Measurements from ENCODE around the gene AOC3. TPM values are rescaled to one million over a fixed set of nuclear protein-coding genes. Genes with fewer than 3 reads are reported as not detected.

Gene AOC3
- total and polyA plus RNA-seq, 2 donors from 2014 or later: 15.1 to 40.6 TPM

DNA sequence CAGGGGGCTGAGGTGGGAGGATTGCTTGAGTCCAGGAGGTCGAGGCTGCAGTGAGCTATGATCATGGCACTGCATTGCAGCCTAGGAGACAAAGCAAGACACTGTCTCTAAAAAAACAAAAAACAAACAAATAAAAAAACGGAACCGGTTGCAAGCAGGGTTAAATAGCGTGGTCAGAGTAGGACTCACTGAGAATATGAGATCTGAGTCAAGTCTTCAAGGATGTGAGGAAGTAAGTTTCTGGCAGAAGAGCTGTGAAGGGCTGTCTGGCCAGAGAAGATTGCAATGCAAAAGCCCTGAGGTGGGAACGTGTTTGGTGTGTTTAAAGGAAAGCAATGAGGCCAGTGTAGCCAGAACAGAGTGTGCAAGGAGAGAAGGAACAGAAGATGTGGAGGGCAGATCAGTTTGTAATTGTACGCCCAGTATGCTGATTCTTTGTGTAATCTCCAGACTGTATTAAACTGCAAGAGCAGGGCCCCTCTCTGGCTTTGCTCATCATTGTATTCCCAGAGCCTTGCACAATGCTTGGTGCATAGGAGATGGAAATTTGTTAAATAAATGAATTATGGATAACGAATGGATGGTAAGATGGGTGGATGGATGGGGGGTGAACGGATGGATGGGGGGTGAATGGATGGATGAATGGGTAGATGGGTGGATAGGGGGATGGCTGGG, 55.9 kb downstream of the AOC3 start:
- Histone ChIP-seq H3K27ac (ENCODE audit: low read depth in 2 of 2, low read length in 2 of 2) (no peak overlapping the region), H3K36me3 (ENCODE audit: control insufficient read depth in 2 of 3, insufficient read depth in 3 of 3, low read length in 3 of 3) (peaks cover 0 to 6% (median 0%) of the 10 kb centered on the region in 3 donors), H3K9ac (ENCODE audit: low read length in 3 of 3) (no peak overlapping the region), H3K4me1 (ENCODE audit: control insufficient read depth in 2 of 3, insufficient read depth in 2 of 3, low read depth in 1 of 3, low read length in 3 of 3) (peaks cover 0 to 7% (median 3%) of the 10 kb centered on the region in 3 donors), H3K27me3 (ENCODE audit: control insufficient read depth, insufficient read depth, low read length) (no peaks in the 10 kb centered on the region), H3K4me3 (ENCODE audit: low read length in 3 of 3) (no peak overlapping the region), H3K9me3 (ENCODE audit: control insufficient read depth in 2 of 3, insufficient read depth in 1 of 3, low read length in 3 of 3) (no peaks in the 10 kb centered on the region)
- intact Hi-C loops (cut with DNase I): no loop called here
- DNase-seq (no peak), FAIRE-seq (no peak)
- TF ChIP-seq CTCF (IDR thresholded peaks at IDR 0.05; ENCODE audit: borderline replicate concordance, extremely low read depth, insufficient read depth): no peak

Small RNAs within 50 kb of the gene (microRNA-seq; reads per million reads assigned to microRNA genes)
- not detected for gene MIR6781

Other genes starting within 250 kb of the AOC3 start
- 69.5 TPM for gene RETREG3, start 241.8 kb upstream of the AOC3 start, total RNA-seq
- 22.6 TPM for gene RETREG3, start 241.8 kb upstream of the AOC3 start, polyA plus RNA-seq (ENCODE audit: insufficient read depth, low read depth, low replicate concordance)
- gene TUBG1, start 241.5 kb upstream of the AOC3 start, total RNA-seq: 33.7 TPM
- 61.9 TPM for gene TUBG1, start 241.5 kb upstream of the AOC3 start, polyA plus RNA-seq (ENCODE audit: insufficient read depth, low read depth, low replicate concordance)
- 19.9 TPM for gene TUBG2, start 191.9 kb upstream of the AOC3 start, total RNA-seq
- 39.9 TPM for gene TUBG2, start 191.9 kb upstream of the AOC3 start, polyA plus RNA-seq (ENCODE audit: insufficient read depth, low read depth, low replicate concordance)
- 21.2 TPM for gene PLEKHH3, start 174.2 kb upstream of the AOC3 start, total RNA-seq
- 23.2 TPM for gene PLEKHH3, start 174.2 kb upstream of the AOC3 start, polyA plus RNA-seq (ENCODE audit: insufficient read depth, low read depth, low replicate concordance)
- 1.4 TPM for gene CCR10, start 169.4 kb upstream of the AOC3 start, total RNA-seq
- 1.7 TPM for gene CCR10, start 169.4 kb upstream of the AOC3 start, polyA plus RNA-seq (ENCODE audit: insufficient read depth, low read depth, low replicate concordance)
- 9.1 TPM for gene CNTNAP1, start 168.7 kb upstream of the AOC3 start, total RNA-seq
- gene CNTNAP1, start 168.7 kb upstream of the AOC3 start, polyA plus RNA-seq (ENCODE audit: insufficient read depth, low read depth, low replicate concordance): 1.4 TPM
- gene EZH1, start 106.2 kb upstream of the AOC3 start, total RNA-seq: 59.2 TPM
- gene EZH1, start 106.2 kb upstream of the AOC3 start, polyA plus RNA-seq (ENCODE audit: insufficient read depth, low read depth, low replicate concordance): 20.8 TPM
- 55.7 TPM for gene RAMP2, start 90.0 kb upstream of the AOC3 start, total RNA-seq
- 134 TPM for gene RAMP2, start 90.0 kb upstream of the AOC3 start, polyA plus RNA-seq (ENCODE audit: insufficient read depth, low read depth, low replicate concordance)
- gene VPS25, start 77.8 kb upstream of the AOC3 start, total RNA-seq: 85.2 TPM
- gene VPS25, start 77.8 kb upstream of the AOC3 start, polyA plus RNA-seq (ENCODE audit: insufficient read depth, low read depth, low replicate concordance): 112 TPM
- 14.9 TPM for gene WNK4, start 70.6 kb upstream of the AOC3 start, total RNA-seq
- gene WNK4, start 70.6 kb upstream of the AOC3 start, polyA plus RNA-seq (ENCODE audit: insufficient read depth, low read depth, low replicate concordance): 26.4 TPM
- 144 TPM for gene COA3, start 52.5 kb upstream of the AOC3 start, total RNA-seq
- 656 TPM for gene COA3, start 52.5 kb upstream of the AOC3 start, polyA plus RNA-seq (ENCODE audit: insufficient read depth, low read depth, low replicate concordance)
- 0.60 TPM for gene CNTD1, start 52.3 kb upstream of the AOC3 start, total RNA-seq
- 0.95 TPM for gene CNTD1, start 52.3 kb upstream of the AOC3 start, polyA plus RNA-seq (ENCODE audit: insufficient read depth, low read depth, low replicate concordance)
- 95.1 TPM for gene BECN1, start 26.9 kb upstream of the AOC3 start, total RNA-seq
- 65.9 TPM for gene BECN1, start 26.9 kb upstream of the AOC3 start, polyA plus RNA-seq (ENCODE audit: insufficient read depth, low read depth, low replicate concordance)
- gene PSME3, start 17.8 kb upstream of the AOC3 start, total RNA-seq: 115 TPM
- gene PSME3, start 17.8 kb upstream of the AOC3 start, polyA plus RNA-seq (ENCODE audit: insufficient read depth, low read depth, low replicate concordance): 60.3 TPM
- gene AOC2, start 6.6 kb upstream of the AOC3 start, total RNA-seq: 1.2 TPM
- gene AOC2, start 6.6 kb upstream of the AOC3 start, polyA plus RNA-seq (ENCODE audit: insufficient read depth, low read depth, low replicate concordance): 0.58 TPM
- 0.16 TPM for gene G6PC1, start 49.6 kb downstream of the AOC3 start, total RNA-seq
- 10.5 TPM for gene G6PC1, start 49.6 kb downstream of the AOC3 start, polyA plus RNA-seq (ENCODE audit: insufficient read depth, low read depth, low replicate concordance)
- 35.8 TPM for gene AARSD1, start 113.3 kb downstream of the AOC3 start, total RNA-seq
- gene AARSD1, start 113.3 kb downstream of the AOC3 start, polyA plus RNA-seq (ENCODE audit: insufficient read depth, low read depth, low replicate concordance): 45.6 TPM
- 0.85 TPM for gene PTGES3L, start 128.9 kb downstream of the AOC3 start, total RNA-seq
- gene PTGES3L, start 128.9 kb downstream of the AOC3 start, polyA plus RNA-seq (ENCODE audit: insufficient read depth, low read depth, low replicate concordance): 1.2 TPM
- gene RUNDC1, start 129.4 kb downstream of the AOC3 start, total RNA-seq: 19.5 TPM
- gene RUNDC1, start 129.4 kb downstream of the AOC3 start, polyA plus RNA-seq (ENCODE audit: insufficient read depth, low read depth, low replicate concordance): 10.1 TPM
- 759 TPM for gene RPL27, start 147.2 kb downstream of the AOC3 start, total RNA-seq
- gene RPL27, start 147.2 kb downstream of the AOC3 start, polyA plus RNA-seq (ENCODE audit: insufficient read depth, low read depth, low replicate concordance): 1,823 TPM
- 41.4 TPM for gene IFI35, start 155.6 kb downstream of the AOC3 start, total RNA-seq
- 58.6 TPM for gene IFI35, start 155.6 kb downstream of the AOC3 start, polyA plus RNA-seq (ENCODE audit: insufficient read depth, low read depth, low replicate concordance)
- gene VAT1, start 171.2 kb downstream of the AOC3 start, total RNA-seq: 133 TPM
- gene VAT1, start 171.2 kb downstream of the AOC3 start, polyA plus RNA-seq (ENCODE audit: insufficient read depth, low read depth, low replicate concordance): 119 TPM
- 0.63 TPM for gene RND2, start 174.0 kb downstream of the AOC3 start, total RNA-seq
- gene RND2, start 174.0 kb downstream of the AOC3 start, polyA plus RNA-seq (ENCODE audit: insufficient read depth, low read depth, low replicate concordance): 2.3 TPM